Muscle layer of duodenum (tissue), 2 donors: ENCODE measurements around the gene ZNF444.
"Not testable (repeated sequence)": the region's sequence is repeated elsewhere in the genome, so short reads cannot be mapped to it uniquely, and the experiment has no call there.

Experiments used
- H3K27ac ChIP-seq: one replicate; pipeline ENCODE4 v1.7.0; 2013; ENCODE audit warnings: mild to moderate bottlenecking, low read length
- H3K27me3 ChIP-seq: one replicate; pipeline ENCODE4 v1.7.0; 2013; ENCODE audit warnings: low read depth, mild to moderate bottlenecking, control low read depth, low read length
- H3K36me3 ChIP-seq, 2 donors: one replicate each; pipeline ENCODE4 v1.7.0; 2013; ENCODE audit warnings: low read length in 2 of 2, control low read depth in 1 of 2, mild to moderate bottlenecking in 1 of 2; ENCODE audit not compliant: insufficient read depth in 2 of 2, control insufficient read depth in 1 of 2
- H3K4me1 ChIP-seq, 2 donors: one replicate each; pipeline ENCODE4 v1.7.0; 2013; ENCODE audit warnings: low read length in 2 of 2, mild to moderate bottlenecking in 2 of 2, control low read depth in 1 of 2, moderate library complexity in 1 of 2; ENCODE audit not compliant: insufficient read depth in 2 of 2, control insufficient read depth in 1 of 2
- H3K4me3 ChIP-seq, 2 donors: one replicate each; pipeline ENCODE4 v1.7.0; 2013; ENCODE audit warnings: low read length in 2 of 2, low read depth in 1 of 2, mild to moderate bottlenecking in 1 of 2
- H3K9me3 ChIP-seq, 2 donors: one replicate each; pipeline ENCODE4 v1.7.0; 2013; ENCODE audit warnings: low read length in 2 of 2, control low read depth in 1 of 2, mild to moderate bottlenecking in 1 of 2; ENCODE audit not compliant: control insufficient read depth in 1 of 2
- donor health status: healthy.

Gene ZNF444

GRCh38 chr19:56099638-56100539, 41.2 kb upstream of the ZNF444 start:
- no peak overlapping the region for H3K27ac ChIP-seq

GRCh38 chr19:56101095-56101494, 40.0 kb upstream of the ZNF444 start:
- Histone ChIP-seq H3K4me1 (peaks cover 0 to 10% of the 10 kb centered on the region in 2 donors), H3K27ac (no peak overlapping the region), H3K4me3 (no peak overlapping the region), H3K27me3 (no peaks in the 10 kb centered on the region), H3K36me3 (peaks cover 0 to 22% of the 10 kb centered on the region in 2 donors), H3K9me3 (no peaks in the 10 kb centered on the region)

More at GRCh38 chr19:56099638-56100539, 41.2 kb upstream of the ZNF444 start:
- no peaks in the 10 kb centered on the region for H3K27me3 ChIP-seq
- no peaks in the 10 kb centered on the region for H3K4me1 ChIP-seq
- H3K4me3 ChIP-seq: no peak overlapping the region
- H3K36me3 ChIP-seq: peaks cover 0 to 28% of the 10 kb centered on the region in 2 donors
- H3K9me3 ChIP-seq: no peaks in the 10 kb centered on the region

- Histone ChIP-seq H3K4me1 (peaks cover 0 to 19% of the 10 kb centered on the region in 2 donors), H3K4me3 (no peak overlapping the region), H3K27me3 (no peaks in the 10 kb centered on the region), H3K36me3 (peaks cover 0 to 22% of the 10 kb centered on the region in 2 donors), H3K27ac (no peak overlapping the region), H3K9me3 (no peaks in the 10 kb centered on the region)
Measured at GRCh38 chr19:56101746-56102535, 39.1 kb upstream of the ZNF444 start.

GRCh38 chr19:56103027-56103614, 38.0 kb upstream of the ZNF444 start:
- H3K4me1 ChIP-seq: peaks cover 0 to 30% of the 10 kb centered on the region in 2 donors
- peaks cover 0 to 15% of the 10 kb centered on the region in 2 donors for H3K36me3 ChIP-seq
- H3K4me3 ChIP-seq: no peak overlapping the region
- H3K9me3 ChIP-seq: no peaks in the 10 kb centered on the region
- no peaks in the 10 kb centered on the region for H3K27me3 ChIP-seq
- no peak overlapping the region for H3K27ac ChIP-seq

GRCh38 chr19:56104423-56104822, 36.7 kb upstream of the ZNF444 start:
- H3K4me3 ChIP-seq: no peak overlapping the region
- H3K9me3 ChIP-seq: no peaks in the 10 kb centered on the region
- H3K27ac ChIP-seq: no peak overlapping the region
- H3K36me3 ChIP-seq: peaks cover 0 to 12% of the 10 kb centered on the region in 2 donors
- peaks cover 5 to 43% of the 10 kb centered on the region in 2 donors for H3K4me1 ChIP-seq
- no peaks in the 10 kb centered on the region for H3K27me3 ChIP-seq

GRCh38 chr19:56105090-56105701, 35.9 kb upstream of the ZNF444 start:
- H3K36me3 ChIP-seq: peaks cover 0 to 9% of the 10 kb centered on the region in 2 donors
- no peak overlapping the region for H3K27ac ChIP-seq
- H3K4me1 ChIP-seq: peaks cover 6 to 51% of the 10 kb centered on the region in 2 donors
- peak overlapping the region; percentile 21 to 30 for H3K4me3 ChIP-seq
- no peaks in the 10 kb centered on the region for H3K9me3 ChIP-seq
- no peaks in the 10 kb centered on the region for H3K27me3 ChIP-seq

- Histone ChIP-seq H3K4me1 (peaks cover 11 to 58% of the 10 kb centered on the region in 2 donors), H3K4me3 (peak overlapping the region in 1 of 2 donors; percentile 21)
- H3K36me3 ChIP-seq, H3K9me3 ChIP-seq, H3K27ac ChIP-seq, H3K27me3 ChIP-seq: not testable (repeated sequence)
Measured at GRCh38 chr19:56105831-56106396, 35.2 kb upstream of the ZNF444 start.

- no peaks in the 10 kb centered on the region for H3K9me3 ChIP-seq
- peaks cover 0 to 3% of the 10 kb centered on the region in 2 donors for H3K36me3 ChIP-seq
- H3K27me3 ChIP-seq: no peaks in the 10 kb centered on the region
- peaks cover 15 to 63% of the 10 kb centered on the region in 2 donors for H3K4me1 ChIP-seq
- H3K27ac ChIP-seq: no peak overlapping the region
- H3K4me3 ChIP-seq: no peak overlapping the region
Measured at GRCh38 chr19:56106397-56106849, 34.7 kb upstream of the ZNF444 start.

GRCh38 chr19:56106993-56107392, 34.1 kb upstream of the ZNF444 start:
- Histone ChIP-seq H3K9me3 (no peaks in the 10 kb centered on the region), H3K27me3 (no peaks in the 10 kb centered on the region), H3K4me1 (peaks cover 21 to 69% of the 10 kb centered on the region in 2 donors), H3K36me3 (no peaks in the 10 kb centered on the region), H3K27ac (no peak overlapping the region), H3K4me3 (no peak overlapping the region)

GRCh38 chr19:56107626-56108351, 33.3 kb upstream of the ZNF444 start:
- no peaks in the 10 kb centered on the region for H3K36me3 ChIP-seq
- no peaks in the 10 kb centered on the region for H3K27me3 ChIP-seq
- no peak overlapping the region for H3K27ac ChIP-seq
- H3K4me3 ChIP-seq: peak overlapping the region in 1 of 2 donors; percentile 38
- H3K9me3 ChIP-seq: no peaks in the 10 kb centered on the region
- peaks cover 27 to 77% of the 10 kb centered on the region in 2 donors for H3K4me1 ChIP-seq
